DMS153 treated with DMSO at 0.1 percent for 48 hours (cell line): Measurements from ENCODE around the gene SAMD4B.
"Not testable (repeated sequence)": the region's sequence is repeated elsewhere in the genome, so short reads cannot be mapped to it uniquely, and the experiment has no call there.

Experiments used
- DNase-seq: peaks from one replicate; lab custom pipeline; 2025; ENCODE audit not compliant: unreplicated experiment; lab: John Stamatoyannopoulos, UW

The SAMD4B gene

GRCh38 chr19:39341719-39342604, at the start of gene SAMD4B:
TSS of gene SAMD4B (plus strand) at chr19:39342421. CDS start at chr19:39356894, 14,473 bp downstream.
- DNase-seq: peak; percentile 93

- DNase-seq: no peak
Measured at GRCh38 chr19:39293394-39293793, 48.8 kb upstream of the SAMD4B start.

GRCh38 chr19:39296055-39296645, 46.1 kb upstream of the SAMD4B start, which contains the start of gene IFNL1:
TSS of gene IFNL1 (plus strand) at chr19:39296407. CDS start at chr19:39296422, 15 bp downstream.
- DNase-seq: no peak

GRCh38 chr19:39296906-39297305, 45.3 kb upstream of the SAMD4B start:
- no peak for DNase-seq

GRCh38 chr19:39297931-39298634, 44.1 kb upstream of the SAMD4B start:
- DNase-seq: no peak

- DNase-seq: no peak
Measured at GRCh38 chr19:39299404-39299803, 42.8 kb upstream of the SAMD4B start.

GRCh38 chr19:39299832-39300231, 42.4 kb upstream of the SAMD4B start:
- DNase-seq: no peak

GRCh38 chr19:39301021-39301420, 41.2 kb upstream of the SAMD4B start:
- no peak for DNase-seq

- DNase-seq: no peak
Measured at GRCh38 chr19:39301562-39301961, 40.7 kb upstream of the SAMD4B start.

GRCh38 chr19:39303373-39304184, 38.6 kb upstream of the SAMD4B start:
- DNase-seq: no peak

- no peak for DNase-seq
Measured at GRCh38 chr19:39304185-39304513, 38.1 kb upstream of the SAMD4B start.

- DNase-seq: no peak
Measured at GRCh38 chr19:39304701-39305571, 37.3 kb upstream of the SAMD4B start.

- no peak for DNase-seq
Measured at GRCh38 chr19:39306075-39306474, 36.1 kb upstream of the SAMD4B start.

GRCh38 chr19:39307046-39307821, 35.0 kb upstream of the SAMD4B start:
- DNase-seq: no peak

- no peak for DNase-seq
Measured at GRCh38 chr19:39307822-39308530, 34.2 kb upstream of the SAMD4B start.

GRCh38 chr19:39308531-39309304, 33.5 kb upstream of the SAMD4B start:
- no peak for DNase-seq

- not testable (repeated sequence) for DNase-seq
Measured at GRCh38 chr19:39309305-39309670, 32.9 kb upstream of the SAMD4B start.
